ENCODE results near the gene MIP. TPM values are rescaled to one million over a fixed set of nuclear protein-coding genes. Genes with fewer than 3 reads are reported as not detected.
A peak's percentile ranks its signal among the peaks of the same experiment; 100 is the strongest.

The MIP gene
- total and polyA plus RNA-seq, 10 of the 15 experiments (the other 5 are each of a cell fraction or from before 2014, with no cell fraction given), result 0.04 to 0.18 (median 0.11) TPM; not detected in 3

DNA sequence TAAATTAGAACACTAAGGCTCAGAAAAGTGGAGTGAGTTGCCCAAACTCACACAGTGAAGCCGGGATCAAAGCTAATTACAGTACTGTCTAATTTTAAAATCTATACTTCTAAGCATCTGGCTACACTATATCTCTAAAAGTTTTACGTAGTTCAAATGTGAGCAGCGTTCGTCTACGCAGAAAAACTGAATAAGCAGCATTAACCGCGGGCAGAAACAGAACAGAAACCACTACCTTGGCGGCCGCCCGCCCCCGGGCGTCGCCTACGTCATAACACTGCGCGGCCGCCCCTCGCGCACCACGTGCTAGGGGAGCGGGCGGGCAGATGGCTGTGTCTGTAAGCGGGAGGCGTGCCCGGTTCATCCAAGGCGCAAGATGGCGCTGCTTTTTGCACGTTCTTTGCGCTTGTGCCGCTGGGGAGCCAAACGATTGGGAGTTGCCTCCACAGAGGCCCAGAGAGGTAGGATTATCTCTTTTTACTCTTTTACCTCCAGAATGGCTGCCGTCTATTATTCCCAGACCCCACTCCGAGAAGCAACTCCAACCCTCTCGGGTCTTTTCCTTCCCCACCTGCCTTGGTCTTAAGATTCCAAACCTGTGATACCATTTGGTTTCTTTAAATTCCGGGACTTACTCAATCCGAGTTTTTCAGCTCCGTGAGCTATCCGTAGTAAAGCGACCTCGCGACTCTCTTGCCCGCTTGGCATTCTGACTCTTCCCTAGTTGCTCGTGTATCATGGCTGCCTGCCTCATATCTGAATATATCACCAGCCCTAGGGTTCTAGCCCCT lies 14.0 kb upstream of the MIP start, which contains the start of gene SPRYD4 (continued):
- peak; percentile 82 for TF ChIP-seq SIN3A (IDR thresholded peaks at IDR 0.05; ENCODE audit: low read depth, low read length)
- TF ChIP-seq, protein P1, sequence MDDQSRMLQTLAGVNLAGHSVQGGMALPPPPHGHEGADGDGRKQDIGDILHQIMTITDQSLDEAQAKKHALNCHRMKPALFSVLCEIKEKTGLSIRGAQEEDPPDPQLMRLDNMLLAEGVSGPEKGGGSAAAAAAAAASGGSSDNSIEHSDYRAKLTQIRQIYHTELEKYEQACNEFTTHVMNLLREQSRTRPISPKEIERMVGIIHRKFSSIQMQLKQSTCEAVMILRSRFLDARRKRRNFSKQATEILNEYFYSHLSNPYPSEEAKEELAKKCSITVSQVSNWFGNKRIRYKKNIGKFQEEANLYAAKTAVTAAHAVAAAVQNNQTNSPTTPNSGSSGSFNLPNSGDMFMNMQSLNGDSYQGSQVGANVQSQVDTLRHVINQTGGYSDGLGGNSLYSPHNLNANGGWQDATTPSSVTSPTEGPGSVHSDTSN (IDR thresholded peaks at IDR 0.05; ENCODE audit: insufficient replicate concordance, low read depth, low read length), result no peak
- no peak for TF ChIP-seq EP300 (IDR thresholded peaks at IDR 0.05; ENCODE audit: borderline replicate concordance in 1 of 2, control insufficient read depth in 1 of 2, low read depth in 2 of 2, low read length in 2 of 2)
- peak; percentile 83; the same call in 1 of the 2 replicates for TF ChIP-seq ZNF207 (IDR thresholded peaks at IDR 0.05; ENCODE audit: borderline replicate concordance)
- TF ChIP-seq NR2F1 (conservative IDR thresholded peaks at IDR 0.05), result no peak
- TF ChIP-seq IKZF2 (IDR thresholded peaks at IDR 0.05), result no peak
- no peak for TF ChIP-seq NFYA (IDR thresholded peaks at IDR 0.05; ENCODE audit: borderline replicate concordance, low read depth, low read length)
- peak; percentile 52 for TF ChIP-seq SIX5 (IDR thresholded peaks at IDR 0.05; ENCODE audit: low read depth, low read length, severe bottlenecking)
- no peak for TF ChIP-seq CHD1 (IDR thresholded peaks at IDR 0.05; ENCODE audit: low read depth, low read length)
- peak; percentile 98 for TF ChIP-seq ZSCAN29 (IDR thresholded peaks at IDR 0.05)
- TF ChIP-seq, protein P2, sequence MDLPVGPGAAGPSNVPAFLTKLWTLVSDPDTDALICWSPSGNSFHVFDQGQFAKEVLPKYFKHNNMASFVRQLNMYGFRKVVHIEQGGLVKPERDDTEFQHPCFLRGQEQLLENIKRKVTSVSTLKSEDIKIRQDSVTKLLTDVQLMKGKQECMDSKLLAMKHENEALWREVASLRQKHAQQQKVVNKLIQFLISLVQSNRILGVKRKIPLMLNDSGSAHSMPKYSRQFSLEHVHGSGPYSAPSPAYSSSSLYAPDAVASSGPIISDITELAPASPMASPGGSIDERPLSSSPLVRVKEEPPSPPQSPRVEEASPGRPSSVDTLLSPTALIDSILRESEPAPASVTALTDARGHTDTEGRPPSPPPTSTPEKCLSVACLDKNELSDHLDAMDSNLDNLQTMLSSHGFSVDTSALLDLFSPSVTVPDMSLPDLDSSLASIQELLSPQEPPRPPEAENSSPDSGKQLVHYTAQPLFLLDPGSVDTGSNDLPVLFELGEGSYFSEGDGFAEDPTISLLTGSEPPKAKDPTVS (IDR thresholded peaks at IDR 0.05; ENCODE audit: low read depth, low read length), result no peak
- TF ChIP-seq RB1 (IDR thresholded peaks at IDR 0.05; ENCODE audit: borderline replicate concordance), result peak; percentile 65; the same call in 1 of the 2 replicates
- no peak for TF ChIP-seq HDAC2 (IDR thresholded peaks at IDR 0.05)
- TF ChIP-seq SP1 (IDR thresholded peaks at IDR 0.05; ENCODE audit: low read depth, low read length), result peak; percentile 84
- TF ChIP-seq, protein P3, sequence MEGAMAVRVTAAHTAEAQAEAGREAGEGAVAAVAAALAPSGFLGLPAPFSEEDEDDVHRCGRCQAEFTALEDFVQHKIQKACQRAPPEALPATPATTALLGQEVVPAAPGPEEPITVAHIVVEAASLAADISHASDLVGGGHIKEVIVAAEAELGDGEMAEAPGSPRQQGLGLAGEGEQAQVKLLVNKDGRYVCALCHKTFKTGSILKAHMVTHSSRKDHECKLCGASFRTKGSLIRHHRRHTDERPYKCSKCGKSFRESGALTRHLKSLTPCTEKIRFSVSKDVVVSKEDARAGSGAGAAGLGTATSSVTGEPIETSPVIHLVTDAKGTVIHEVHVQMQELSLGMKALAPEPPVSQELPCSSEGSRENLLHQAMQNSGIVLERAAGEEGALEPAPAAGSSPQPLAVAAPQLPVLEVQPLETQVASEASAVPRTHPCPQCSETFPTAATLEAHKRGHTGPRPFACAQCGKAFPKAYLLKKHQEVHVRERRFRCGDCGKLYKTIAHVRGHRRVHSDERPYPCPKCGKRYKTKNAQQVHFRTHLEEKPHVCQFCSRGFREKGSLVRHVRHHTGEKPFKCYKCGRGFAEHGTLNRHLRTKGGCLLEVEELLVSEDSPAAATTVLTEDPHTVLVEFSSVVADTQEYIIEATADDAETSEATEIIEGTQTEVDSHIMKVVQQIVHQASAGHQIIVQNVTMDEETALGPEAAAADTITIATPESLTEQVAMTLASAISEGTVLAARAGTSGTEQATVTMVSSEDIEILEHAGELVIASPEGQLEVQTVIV (IDR thresholded peaks at IDR 0.05; ENCODE audit: borderline replicate concordance, partially characterized antibody), result no peak
- TF ChIP-seq ATF7 (IDR thresholded peaks at IDR 0.05; ENCODE audit: low read depth), result peak; percentile 70
- TF ChIP-seq RBBP5 (conservative IDR thresholded peaks at IDR 0.05), result no peak
- TF ChIP-seq YBX1 (IDR thresholded peaks at IDR 0.05), result no peak
- TF ChIP-seq, protein P4, sequence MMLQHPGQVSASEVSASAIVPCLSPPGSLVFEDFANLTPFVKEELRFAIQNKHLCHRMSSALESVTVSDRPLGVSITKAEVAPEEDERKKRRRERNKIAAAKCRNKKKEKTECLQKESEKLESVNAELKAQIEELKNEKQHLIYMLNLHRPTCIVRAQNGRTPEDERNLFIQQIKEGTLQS (IDR thresholded peaks at IDR 0.05; ENCODE audit: borderline replicate concordance, extremely low read depth, low read depth, low read length), result peak; percentile 97
- TF ChIP-seq ZBED1 (IDR thresholded peaks at IDR 0.05; ENCODE audit: borderline replicate concordance), result peak; percentile 14
- no peak for TF ChIP-seq CBX3 (IDR thresholded peaks at IDR 0.05; ENCODE audit: borderline replicate concordance, low read depth)
- no peak; the same call in 1 of the 2 replicates for TF ChIP-seq NRF1 (conservative IDR thresholded peaks at IDR 0.05; ENCODE audit: low read depth, low read length)
- TF ChIP-seq POLR2A (IDR thresholded peaks at IDR 0.05; ENCODE audit: low read depth, low read length), result peak; percentile 95
- no peak; the same call in 1 of the 2 replicates for TF ChIP-seq SMC3 (IDR thresholded peaks at IDR 0.05; ENCODE audit: borderline replicate concordance, low read length)

Data from GM12878 (cell line).